HFFc6 (cell line): Measurements from ENCODE around the gene RENBP. TPM values are rescaled to one million over a fixed set of nuclear protein-coding genes. Genes with fewer than 3 reads are reported as not detected.

ENCODE experiments used
- DNase-seq: peaks from one replicate; pipeline ENCODE4 v3.0.0-alpha.2; 2018
- H3K27ac Mint-ChIP-seq: 2 replicates; pipeline ENCODE4 v1.8.0; 2020; ENCODE audit warnings: mild to moderate bottlenecking, mixed read lengths
- H3K27me3 Mint-ChIP-seq: 2 replicates; pipeline ENCODE4 v1.8.0; 2021; ENCODE audit warnings: mild to moderate bottlenecking, moderate library complexity, mixed read lengths; ENCODE audit not compliant: insufficient read depth
- H3K36me3 Mint-ChIP-seq: 2 replicates; pipeline ENCODE4 v1.8.0; 2021; ENCODE audit warnings: low read depth, mixed read lengths
- H3K4me1 Mint-ChIP-seq: 2 replicates; pipeline ENCODE4 v1.8.0; 2020; ENCODE audit warnings: low read depth, mixed read lengths
- H3K4me3 Mint-ChIP-seq: 2 replicates; pipeline ENCODE4 v1.8.0; 2020; ENCODE audit warnings: mild to moderate bottlenecking, moderate library complexity, mixed read lengths
- H3K9me3 Mint-ChIP-seq: 2 replicates; pipeline ENCODE4 v1.8.0; 2020; ENCODE audit warnings: mild to moderate bottlenecking, mixed read lengths
- total RNA-seq, 6 experiments: library from RNA; stranded (reverse); fragmentation: NEBNext Ultra II Directional; extraction: Animal tissue kit (Norgen Biotek cat#: 25700); gene quantifications; 2 replicates in 1 of 6; 3 replicates in 5 of 6; pipeline ENCODE4 v1.2.3, GENCODE V29; 2021
- TF ChIP-seq, protein P1 (sequence below): fragments of 200-600 bp; sonication (generic); IDR thresholded peaks from 2 replicates; pipeline ENCODE4 v1.5.0; 2021; ENCODE audit warnings: antibody characterized with exemption, mild to moderate bottlenecking

RENBP gene
- total RNA-seq, 6 experiments from 2014 or later, result 0.23 to 0.75 (median 0.40) TPM; not detected in 2

- Mint-ChIP-seq H3K27me3 (no peaks in the 10 kb centered on the region), H3K4me1 (peaks cover 25% of the 10 kb centered on the region), H3K27ac (no peak overlapping the region), H3K4me3 (no peak overlapping the region), H3K9me3 (no peaks in the 10 kb centered on the region), H3K36me3 (peaks cover 3% of the 10 kb centered on the region; the same call in 1 of the 2 replicates)
- TF ChIP-seq, protein P1, sequence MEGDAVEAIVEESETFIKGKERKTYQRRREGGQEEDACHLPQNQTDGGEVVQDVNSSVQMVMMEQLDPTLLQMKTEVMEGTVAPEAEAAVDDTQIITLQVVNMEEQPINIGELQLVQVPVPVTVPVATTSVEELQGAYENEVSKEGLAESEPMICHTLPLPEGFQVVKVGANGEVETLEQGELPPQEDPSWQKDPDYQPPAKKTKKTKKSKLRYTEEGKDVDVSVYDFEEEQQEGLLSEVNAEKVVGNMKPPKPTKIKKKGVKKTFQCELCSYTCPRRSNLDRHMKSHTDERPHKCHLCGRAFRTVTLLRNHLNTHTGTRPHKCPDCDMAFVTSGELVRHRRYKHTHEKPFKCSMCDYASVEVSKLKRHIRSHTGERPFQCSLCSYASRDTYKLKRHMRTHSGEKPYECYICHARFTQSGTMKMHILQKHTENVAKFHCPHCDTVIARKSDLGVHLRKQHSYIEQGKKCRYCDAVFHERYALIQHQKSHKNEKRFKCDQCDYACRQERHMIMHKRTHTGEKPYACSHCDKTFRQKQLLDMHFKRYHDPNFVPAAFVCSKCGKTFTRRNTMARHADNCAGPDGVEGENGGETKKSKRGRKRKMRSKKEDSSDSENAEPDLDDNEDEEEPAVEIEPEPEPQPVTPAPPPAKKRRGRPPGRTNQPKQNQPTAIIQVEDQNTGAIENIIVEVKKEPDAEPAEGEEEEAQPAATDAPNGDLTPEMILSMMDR, result no peak
- DNase-seq, result no peak
These were observed 17.9 kb downstream of the RENBP start for GRCh38 chrX:153926552-153926857.

DNA sequence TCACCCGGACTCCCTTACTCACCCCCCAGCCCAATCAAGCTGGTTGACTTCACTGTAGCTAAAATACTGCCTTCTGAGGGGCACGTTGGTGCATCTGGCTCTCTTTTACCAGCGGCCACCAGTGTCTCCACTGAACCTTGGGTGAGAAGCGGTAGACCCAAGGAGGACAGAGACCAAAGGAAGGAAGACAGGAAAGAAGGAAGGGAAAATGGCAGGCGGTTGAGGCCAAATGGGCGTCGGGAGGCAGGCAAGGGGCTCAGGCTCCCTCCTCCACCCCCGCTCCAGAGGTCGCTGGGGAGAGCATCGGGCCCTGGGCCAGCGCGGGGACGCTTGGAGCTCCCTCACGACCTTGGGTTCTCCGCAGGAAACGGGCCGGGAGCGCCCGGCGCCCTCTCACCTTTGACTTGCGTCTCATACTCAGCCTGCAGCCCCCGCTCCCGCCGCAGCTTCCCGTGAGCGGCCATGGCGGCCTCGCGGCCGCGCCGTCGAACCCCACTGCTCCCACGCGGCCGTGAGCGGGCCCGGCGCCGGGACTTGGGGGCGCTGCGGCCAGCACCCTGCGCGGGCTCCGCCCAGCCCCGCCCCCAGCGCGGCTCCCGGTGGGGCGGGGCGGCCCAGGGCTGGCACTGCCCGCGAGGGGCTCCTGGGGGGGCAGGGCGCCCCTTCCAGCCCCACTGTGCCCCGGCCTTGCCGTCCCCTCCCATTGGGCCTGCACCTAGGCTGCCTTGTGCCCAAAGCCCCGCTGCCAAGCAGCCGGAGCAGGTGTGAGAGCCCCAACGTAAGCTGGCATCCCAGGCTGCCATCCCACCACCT, 18.5 kb downstream of the RENBP start, which contains the start of gene ARHGAP4:
Gene ARHGAP4, minus strand, starts transcription at position 526 of the 813 bp plus-strand sequence. Its CDS starts 62 bp downstream, at position 464.
- peak within 1 kb of the TSS; percentile 83 for H3K4me3 Mint-ChIP-seq
- H3K36me3 Mint-ChIP-seq, result no peaks in the 10 kb centered on the region
- H3K9me3 Mint-ChIP-seq, result no peaks in the 10 kb centered on the region
- no peak for DNase-seq
- no peaks in the 10 kb centered on the region for H3K27me3 Mint-ChIP-seq
- TF ChIP-seq, protein P1, result no peak
- peaks cover 25% of the 10 kb centered on the region for H3K4me1 Mint-ChIP-seq
- peak within 1 kb of the TSS; percentile 87; the same call in 1 of the 2 replicates for H3K27ac Mint-ChIP-seq

DNA sequence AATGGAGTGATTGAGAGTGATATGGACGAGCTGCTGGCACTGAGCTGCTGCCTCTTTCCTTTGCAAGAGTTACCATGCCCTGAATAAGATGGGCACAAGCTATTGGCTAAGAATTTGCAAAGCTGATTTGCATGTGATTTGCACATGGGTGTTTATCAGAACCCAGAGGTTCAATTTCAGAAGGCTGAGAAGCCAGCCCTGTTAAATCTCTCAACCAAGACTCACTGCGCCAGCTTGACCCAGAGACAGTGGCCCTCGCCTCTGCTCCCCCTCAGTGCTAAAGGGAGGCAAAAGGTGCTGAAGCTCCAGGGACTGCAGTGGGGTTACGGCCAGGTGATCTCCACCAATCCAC, 19.1 kb downstream of the RENBP start:
- H3K4me1 Mint-ChIP-seq, result peaks cover 25% of the 10 kb centered on the region
- H3K27ac Mint-ChIP-seq, result no peak overlapping the region
- no peaks in the 10 kb centered on the region for H3K27me3 Mint-ChIP-seq
- H3K9me3 Mint-ChIP-seq, result no peaks in the 10 kb centered on the region
- no peak for DNase-seq
- TF ChIP-seq, protein P1, result no peak
- H3K4me3 Mint-ChIP-seq, result no peak overlapping the region
- H3K36me3 Mint-ChIP-seq, result no peaks in the 10 kb centered on the region

DNA sequence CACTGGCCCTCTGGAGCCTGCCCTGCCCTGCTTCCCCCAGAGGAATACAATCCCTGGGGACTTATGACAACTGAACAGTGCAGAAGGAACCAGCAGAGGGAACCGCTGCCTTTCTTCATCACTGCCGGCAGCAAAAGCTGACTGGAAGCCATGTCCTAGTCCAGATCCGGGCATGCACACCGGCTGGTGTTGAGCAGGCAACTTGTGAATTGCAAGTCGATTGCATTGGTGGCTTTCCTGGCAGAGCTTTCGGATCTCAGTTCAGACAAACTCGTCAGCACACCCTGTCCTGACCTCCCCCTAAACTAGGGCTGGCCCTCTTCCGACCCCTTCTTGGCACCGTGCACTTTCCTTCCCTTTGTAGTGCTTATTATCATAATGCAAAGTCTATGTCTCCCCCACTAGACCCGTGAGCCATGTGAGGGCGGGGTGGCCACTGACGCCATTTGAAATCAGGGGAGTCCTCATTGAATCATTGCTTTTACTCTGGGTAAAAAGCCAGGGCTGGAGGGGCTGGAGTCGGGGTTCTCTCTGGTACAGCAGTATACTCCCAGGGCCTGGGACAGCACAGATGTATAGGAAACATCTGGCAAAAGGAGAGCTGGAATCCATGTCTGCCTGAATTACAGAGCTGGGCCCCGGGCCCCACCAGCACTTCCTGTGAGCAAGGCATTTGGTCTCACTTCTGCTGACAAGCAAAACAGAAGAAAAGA, 20.1 kb downstream of the RENBP start:
- no peaks in the 10 kb centered on the region for H3K9me3 Mint-ChIP-seq
- peak; percentile 47 for DNase-seq
- H3K27me3 Mint-ChIP-seq, result no peaks in the 10 kb centered on the region
- TF ChIP-seq, protein P1, result peak; percentile 36
- no peaks in the 10 kb centered on the region for H3K36me3 Mint-ChIP-seq
- H3K27ac Mint-ChIP-seq, result no peak overlapping the region
- H3K4me1 Mint-ChIP-seq, result peaks cover 24% of the 10 kb centered on the region
- H3K4me3 Mint-ChIP-seq, result no peak overlapping the region

- no peak overlapping the region for H3K27ac Mint-ChIP-seq
- TF ChIP-seq, protein P1, result peak; percentile 60; the same call in 1 of the 2 replicates
- peak; percentile 33 for DNase-seq
- peaks cover 13% of the 10 kb centered on the region for H3K4me1 Mint-ChIP-seq
- no peaks in the 10 kb centered on the region for H3K36me3 Mint-ChIP-seq
- H3K4me3 Mint-ChIP-seq, result no peak overlapping the region
- H3K9me3 Mint-ChIP-seq, result no peaks in the 10 kb centered on the region
- peaks cover 1% of the 10 kb centered on the region; the same call in 1 of the 2 replicates for H3K27me3 Mint-ChIP-seq
These were observed 21.2 kb downstream of the RENBP start for GRCh38 chrX:153922932-153923857.
